ENCODE data around the gene STT3A.

- TF ChIP-seq CTCF (IDR thresholded peaks at IDR 0.05) (no peak), EP300 (IDR thresholded peaks at IDR 0.05) (no peak), POLR2A (IDR thresholded peaks at IDR 0.05) (no peak), POLR2AphosphoS5 (IDR thresholded peaks at IDR 0.05) (no peak)
Observed at GRCh38 chr11:125562430-125562829, 30.2 kb upstream of the STT3A start.
